Measurements from ENCODE around the gene MIPOL1.

MIPOL1 gene

GRCh38 chr14:37566811-37567371 lies 369.2 kb downstream of the MIPOL1 start:
- no peak for TF ChIP-seq CTCF (IDR thresholded peaks at IDR 0.05; ENCODE audit: extremely low read depth, insufficient read depth, missing control alignments)
- no peak for DNase-seq (ENCODE audit: low spot score)
- in situ Hi-C loops (cut with MboI; ENCODE audit: low pct_unique_long_range_greater_than_20kb, low sequenced_read_pairs, unreplicated experiment), result no loop called here

GRCh38 chr14:37569729-37570128 lies 372.0 kb downstream of the MIPOL1 start:
- in situ Hi-C loops (cut with MboI; ENCODE audit: low pct_unique_long_range_greater_than_20kb, low sequenced_read_pairs, unreplicated experiment), result no loop called here
- TF ChIP-seq CTCF (IDR thresholded peaks at IDR 0.05; ENCODE audit: extremely low read depth, insufficient read depth, missing control alignments), result no peak

GRCh38 chr14:37571391-37571790 lies 373.7 kb downstream of the MIPOL1 start:
- no peak for TF ChIP-seq CTCF (IDR thresholded peaks at IDR 0.05; ENCODE audit: extremely low read depth, insufficient read depth, missing control alignments)
- DNase-seq (ENCODE audit: low spot score), result no peak
- in situ Hi-C loops (cut with MboI; ENCODE audit: low pct_unique_long_range_greater_than_20kb, low sequenced_read_pairs, unreplicated experiment), result no loop called here

More at GRCh38 chr14:37569729-37570128, 372.0 kb downstream of the MIPOL1 start:
- DNase-seq (ENCODE audit: low spot score), result no peak

- TF ChIP-seq CTCF (IDR thresholded peaks at IDR 0.05; ENCODE audit: extremely low read depth, insufficient read depth, missing control alignments), result no peak
- no peak for DNase-seq (ENCODE audit: low spot score)
- in situ Hi-C loops (cut with MboI; ENCODE audit: low pct_unique_long_range_greater_than_20kb, low sequenced_read_pairs, unreplicated experiment), result no loop called here
These were observed 375.6 kb downstream of the MIPOL1 start for GRCh38 chr14:37573356-37573755.

GRCh38 chr14:37579274-37579673 lies 381.5 kb downstream of the MIPOL1 start:
- in situ Hi-C loops (cut with MboI; ENCODE audit: low pct_unique_long_range_greater_than_20kb, low sequenced_read_pairs, unreplicated experiment), result loop anchor here (25.0 kb wide), 2 partner anchors 917 to 1067 kb away; partner anchors contain the start of genes NKX2-1 and PAX9
- DNase-seq (ENCODE audit: low spot score), result no peak
- no peak for TF ChIP-seq CTCF (IDR thresholded peaks at IDR 0.05; ENCODE audit: extremely low read depth, insufficient read depth, missing control alignments)

GRCh38 chr14:37580146-37580545 lies 382.4 kb downstream of the MIPOL1 start:
- in situ Hi-C loops (cut with MboI; ENCODE audit: low pct_unique_long_range_greater_than_20kb, low sequenced_read_pairs, unreplicated experiment), result loop anchor here (25.0 kb wide), 2 partner anchors 918 to 1068 kb away; partner anchors contain the start of genes NKX2-1 and PAX9
- no peak for TF ChIP-seq CTCF (IDR thresholded peaks at IDR 0.05; ENCODE audit: extremely low read depth, insufficient read depth, missing control alignments)
- no peak for DNase-seq (ENCODE audit: low spot score)

All from GM13977 (cell line).